Fibroblast of the conjunctiva (primary cell): Measurements from ENCODE around the gene BICC1.

Source experiments
- DNase-seq: peaks from one replicate; pipeline ENCODE4 v3.0.0-alpha.2; 2010; ENCODE audit warnings: low read depth

BICC1 gene

DNA sequence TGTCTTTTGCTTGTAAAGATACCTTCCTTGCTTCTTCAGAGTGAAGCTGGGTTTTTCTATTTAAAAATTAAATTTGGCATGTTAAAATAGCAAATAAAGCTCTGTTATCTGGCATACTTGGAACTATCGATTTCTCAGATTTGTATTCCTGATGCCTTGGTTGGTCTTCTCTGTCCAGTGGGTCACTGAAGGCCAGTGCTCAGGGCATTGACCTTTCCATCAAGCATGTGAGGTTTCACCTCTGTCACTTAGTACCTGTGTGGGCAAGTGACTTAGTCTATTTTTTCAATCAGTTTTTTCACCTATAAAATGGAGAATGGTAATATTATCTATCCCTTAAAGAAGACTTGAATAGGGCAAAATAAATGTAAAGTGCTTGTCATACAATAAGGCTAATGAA, 311.3 kb downstream of the BICC1 start:
- no peak for DNase-seq

DNA sequence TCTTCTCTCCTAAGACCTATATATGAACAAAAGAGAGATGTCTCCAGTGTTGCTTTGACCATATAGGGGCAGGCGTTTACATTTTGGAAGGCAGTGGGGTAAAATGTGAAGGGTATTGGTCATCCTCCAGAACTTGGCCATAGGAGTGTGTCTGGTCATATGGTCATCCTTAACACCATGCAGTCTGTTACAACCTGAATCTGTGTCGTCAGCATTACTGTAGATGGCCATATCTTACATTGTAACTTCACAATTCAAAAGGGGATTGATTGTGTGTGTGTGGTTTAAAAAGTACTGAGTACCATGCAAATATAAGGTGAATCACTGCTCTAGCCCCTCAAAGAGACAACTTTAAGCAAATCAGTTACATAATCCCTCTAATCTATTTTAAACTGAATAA, 311.7 kb downstream of the BICC1 start:
- no peak for DNase-seq

DNA sequence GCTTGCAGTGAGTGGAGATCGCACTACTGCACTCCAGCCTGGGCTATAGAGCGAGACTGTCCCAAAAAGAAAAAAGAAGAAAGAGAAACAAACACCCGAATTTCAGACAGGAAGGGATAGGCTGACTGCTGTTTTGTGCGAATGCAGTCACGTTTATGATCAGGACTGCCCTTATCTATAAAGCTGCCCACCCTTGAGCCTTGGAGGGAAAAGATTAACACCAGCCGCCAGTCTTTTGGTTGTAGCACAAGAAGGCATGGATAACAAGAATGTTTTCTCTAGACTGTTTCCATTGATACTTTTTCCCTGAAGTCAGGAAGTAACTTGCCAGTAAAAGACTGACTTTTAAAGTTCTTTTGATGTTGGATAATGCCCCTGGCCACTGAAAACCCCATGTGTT, 314.0 kb downstream of the BICC1 start:
- no peak for DNase-seq

DNA sequence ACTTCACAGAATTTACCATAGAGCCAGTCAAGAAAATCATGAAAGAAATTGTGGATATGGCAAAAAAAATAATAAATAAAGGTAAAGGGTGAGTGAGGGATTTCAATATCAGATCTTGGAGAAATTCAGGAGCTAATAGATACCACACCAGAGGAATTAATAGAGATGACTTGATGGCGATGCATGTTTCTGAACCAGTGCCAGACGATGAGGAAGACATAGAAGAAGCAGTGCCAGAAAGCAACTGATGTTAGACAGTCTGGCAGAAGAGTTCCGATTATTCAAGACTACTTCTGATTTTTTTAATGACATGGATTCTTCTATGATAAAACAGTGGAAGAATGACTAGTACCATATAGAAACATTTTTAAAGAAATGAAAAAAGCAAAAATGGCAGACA, 314.7 kb downstream of the BICC1 start:
- no peak for DNase-seq

DNA sequence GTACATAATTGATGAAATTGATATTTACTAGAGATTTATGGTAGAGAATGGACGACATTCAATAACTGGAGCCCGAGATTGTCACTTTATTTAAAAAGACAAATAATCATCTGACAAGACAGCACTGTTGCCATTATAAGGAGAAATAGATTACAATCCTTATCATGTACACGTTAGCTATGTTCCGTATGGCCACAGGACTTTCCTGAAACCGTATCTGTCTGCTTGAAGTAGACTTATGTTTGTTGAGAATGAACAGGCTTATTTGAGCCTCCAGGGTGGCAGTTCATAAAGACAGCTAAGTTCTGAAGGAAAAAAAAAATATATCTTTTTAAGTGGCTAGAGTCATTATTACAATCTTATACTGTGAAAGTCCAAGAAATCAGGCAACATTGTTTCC, 317.2 kb downstream of the BICC1 start:
- no peak for DNase-seq

DNA sequence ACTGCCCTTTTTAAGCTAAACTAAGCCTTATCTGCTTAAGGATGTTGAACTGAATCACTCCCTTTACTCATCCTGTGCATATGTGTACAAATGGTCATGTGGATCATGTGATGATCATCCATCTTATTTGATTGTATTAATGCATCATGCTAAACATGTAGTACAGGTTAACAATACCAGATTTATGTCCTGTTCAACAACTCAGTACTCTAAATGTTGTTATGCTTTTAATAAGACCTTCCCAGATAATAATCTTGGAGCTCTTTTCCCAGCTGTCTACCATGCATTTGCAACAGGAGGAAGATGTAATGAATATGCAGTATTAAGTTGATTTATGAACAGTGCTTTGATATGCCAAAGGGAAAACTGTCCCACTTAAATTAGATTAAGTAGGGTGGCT, 318.0 kb downstream of the BICC1 start:
- no peak for DNase-seq

- no peak for DNase-seq
Measured at GRCh38 chr10:58833771-58834561, 321.3 kb downstream of the BICC1 start.

DNA sequence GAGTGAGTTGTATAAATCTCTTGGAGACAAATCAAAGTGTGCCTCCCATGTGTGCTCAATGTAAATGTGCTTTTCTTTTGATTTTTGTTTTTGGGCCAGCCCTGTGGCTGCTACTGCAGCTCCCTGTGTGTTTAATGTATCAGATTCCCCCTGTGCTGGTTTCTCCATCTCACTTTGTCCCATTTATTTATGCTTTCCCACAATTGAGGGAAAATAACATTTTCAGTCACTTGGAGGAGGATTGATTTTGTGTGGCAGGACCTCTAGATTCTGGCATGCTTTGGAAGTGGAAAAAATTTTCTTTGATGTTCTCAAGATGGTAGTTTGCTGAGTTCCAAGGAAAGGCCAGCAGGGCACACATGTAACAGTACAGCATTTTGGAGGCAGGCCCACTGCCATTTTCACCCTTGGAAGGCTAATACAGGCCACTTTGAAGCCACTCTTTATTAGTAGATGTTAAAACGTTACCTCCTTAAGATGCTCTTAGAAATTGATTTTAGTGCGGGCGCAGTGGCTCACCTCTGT, 323.6 kb downstream of the BICC1 start:
- no peak for DNase-seq

DNA sequence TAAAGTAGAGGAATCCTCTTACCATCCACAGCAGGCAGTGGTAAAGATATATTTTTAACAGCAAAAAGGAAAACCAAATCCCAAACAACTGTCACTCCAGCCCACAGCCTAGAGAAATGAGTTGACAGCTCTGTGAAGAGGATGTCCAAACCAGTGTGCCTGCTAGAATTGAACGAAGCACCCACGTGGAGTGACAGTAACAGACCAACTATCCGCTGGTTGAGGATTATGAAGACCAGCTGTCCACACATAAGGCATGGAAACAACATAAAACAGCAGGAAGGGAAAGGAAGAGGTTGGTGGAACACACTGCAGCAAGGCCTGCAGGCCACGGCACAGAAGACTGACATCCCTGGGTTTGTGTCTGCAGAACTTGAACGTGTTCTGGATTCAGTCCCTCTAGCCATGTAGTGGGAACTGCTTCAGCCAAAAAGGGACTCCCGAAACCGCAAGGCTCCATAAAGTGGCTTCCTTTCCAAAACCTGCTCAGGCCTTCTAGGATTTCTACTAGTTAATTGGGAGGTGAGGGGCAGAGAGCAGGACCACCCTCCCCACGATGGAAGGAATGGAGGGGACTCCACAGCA, 324.4 kb downstream of the BICC1 start:
- no peak for DNase-seq

GRCh38 chr10:58837826-58838225, 325.2 kb downstream of the BICC1 start:
- DNase-seq, result no peak

DNA sequence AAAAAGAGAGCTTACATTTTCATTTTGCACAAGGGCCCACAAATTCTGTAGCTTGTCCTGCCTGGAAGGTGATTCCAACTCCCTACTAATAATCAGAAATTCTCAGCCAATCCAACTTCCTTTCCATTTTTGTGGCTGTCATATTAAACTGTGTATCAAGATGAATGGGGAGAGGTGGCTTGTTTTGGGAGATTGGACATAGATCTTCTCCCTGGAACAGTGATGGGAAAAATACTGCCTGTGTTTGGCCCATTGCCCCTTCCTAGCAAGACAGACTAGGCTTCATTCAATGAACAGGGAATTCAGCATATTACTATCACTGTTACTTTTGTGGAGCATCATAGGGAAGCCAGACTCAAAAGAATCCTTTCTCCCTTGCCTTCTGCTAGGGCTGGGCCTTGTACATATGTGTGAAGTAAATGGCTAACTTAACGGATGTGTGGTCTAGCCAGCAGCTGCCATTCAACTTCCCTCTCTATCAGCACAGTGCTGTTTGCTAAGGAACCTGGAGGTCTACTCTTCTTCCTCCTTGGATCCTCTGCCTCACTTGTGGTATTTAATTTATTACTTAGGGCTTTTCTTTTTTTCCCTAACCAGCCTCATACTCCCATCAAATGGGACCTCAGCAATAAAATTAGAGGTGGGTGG, 326.0 kb downstream of the BICC1 start:
- DNase-seq, result no peak

- DNase-seq, result no peak
Measured at GRCh38 chr10:58839771-58840170, 327.1 kb downstream of the BICC1 start.

GRCh38 chr10:58840840-58841435, 328.3 kb downstream of the BICC1 start:
- DNase-seq, result no peak

GRCh38 chr10:58842860-58843376, 330.2 kb downstream of the BICC1 start:
- DNase-seq, result no peak

DNA sequence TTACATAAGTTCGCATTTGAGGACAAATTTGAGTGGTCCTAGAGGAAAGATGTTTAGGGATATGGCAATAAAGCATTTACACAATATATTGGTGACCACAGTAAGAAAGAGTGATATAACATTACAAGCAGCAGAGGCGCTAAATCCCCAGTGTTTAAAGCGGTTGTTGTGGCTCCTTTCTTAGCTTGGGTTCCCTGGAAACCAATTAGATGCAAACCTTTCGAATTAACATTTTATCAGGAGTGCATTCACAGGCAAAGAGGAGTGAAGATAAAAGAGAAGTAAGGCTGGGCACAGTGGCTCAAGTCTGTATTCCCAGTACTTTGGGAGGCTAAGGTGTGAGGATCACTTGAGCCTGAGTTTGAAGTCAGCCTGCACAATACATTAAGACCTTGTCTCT, 331.1 kb downstream of the BICC1 start:
- no peak for DNase-seq

DNA sequence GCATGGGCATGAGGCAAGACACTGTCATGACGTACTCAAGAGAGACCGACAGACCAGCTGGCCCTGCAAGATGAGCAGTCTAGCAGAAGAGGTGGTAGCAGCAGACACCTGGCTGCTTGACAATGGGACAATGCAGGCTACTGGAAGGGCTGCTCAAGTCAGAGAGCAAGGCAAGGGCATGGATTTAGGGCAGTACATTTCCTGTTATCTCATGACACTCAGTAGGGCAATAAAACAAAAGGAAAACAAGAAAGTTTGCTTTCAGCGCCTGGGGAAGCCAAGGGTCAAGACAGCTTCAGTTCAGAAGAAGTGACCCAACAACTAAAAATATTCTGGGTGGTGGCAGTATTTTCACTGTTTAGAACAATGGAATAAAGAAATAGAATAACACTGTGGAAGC, 332.0 kb downstream of the BICC1 start:
- no peak for DNase-seq

DNA sequence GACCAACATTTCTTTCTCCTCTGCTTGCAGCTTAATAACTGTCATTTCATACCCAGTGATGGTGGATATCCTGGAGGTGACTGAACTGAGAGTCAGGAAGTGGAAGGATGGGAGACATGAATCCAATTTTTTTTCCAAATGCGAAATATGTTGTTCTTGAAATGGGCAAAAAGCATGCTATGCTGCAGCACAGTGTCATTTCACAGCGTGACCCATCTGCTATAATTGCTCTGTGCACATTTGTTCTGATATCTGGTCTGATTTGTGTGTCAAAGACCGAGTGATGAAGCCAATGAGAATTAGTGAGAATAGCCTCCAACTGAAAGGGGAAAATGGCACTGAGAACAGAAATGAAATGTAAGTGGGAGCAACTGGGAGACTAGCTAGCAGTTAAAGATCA, 334.2 kb downstream of the BICC1 start:
- DNase-seq, result no peak

- no peak for DNase-seq
Measured at GRCh38 chr10:58851606-58852005, 338.9 kb downstream of the BICC1 start.

GRCh38 chr10:58853668-58854067, 341.0 kb downstream of the BICC1 start:
- DNase-seq, result no peak

DNA sequence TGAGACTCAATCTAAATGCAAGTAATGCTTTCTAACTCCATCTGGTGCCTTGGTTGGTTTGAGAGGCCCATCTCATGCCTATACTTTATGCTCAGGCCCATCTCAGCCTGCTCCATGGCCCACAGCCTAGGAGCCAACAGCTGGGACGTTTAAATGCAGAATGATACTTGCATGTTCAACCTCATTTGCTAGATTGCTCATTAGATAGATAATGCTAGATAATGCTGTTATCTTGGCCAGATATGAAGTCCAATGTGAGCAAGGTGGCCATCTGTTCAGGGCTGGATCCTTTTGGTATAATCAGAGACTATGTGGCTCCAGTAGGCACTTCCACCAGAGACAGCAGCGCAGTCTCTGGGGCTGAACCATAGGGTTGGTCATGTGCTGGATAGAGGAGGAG, 342.1 kb downstream of the BICC1 start:
- no peak for DNase-seq

DNA sequence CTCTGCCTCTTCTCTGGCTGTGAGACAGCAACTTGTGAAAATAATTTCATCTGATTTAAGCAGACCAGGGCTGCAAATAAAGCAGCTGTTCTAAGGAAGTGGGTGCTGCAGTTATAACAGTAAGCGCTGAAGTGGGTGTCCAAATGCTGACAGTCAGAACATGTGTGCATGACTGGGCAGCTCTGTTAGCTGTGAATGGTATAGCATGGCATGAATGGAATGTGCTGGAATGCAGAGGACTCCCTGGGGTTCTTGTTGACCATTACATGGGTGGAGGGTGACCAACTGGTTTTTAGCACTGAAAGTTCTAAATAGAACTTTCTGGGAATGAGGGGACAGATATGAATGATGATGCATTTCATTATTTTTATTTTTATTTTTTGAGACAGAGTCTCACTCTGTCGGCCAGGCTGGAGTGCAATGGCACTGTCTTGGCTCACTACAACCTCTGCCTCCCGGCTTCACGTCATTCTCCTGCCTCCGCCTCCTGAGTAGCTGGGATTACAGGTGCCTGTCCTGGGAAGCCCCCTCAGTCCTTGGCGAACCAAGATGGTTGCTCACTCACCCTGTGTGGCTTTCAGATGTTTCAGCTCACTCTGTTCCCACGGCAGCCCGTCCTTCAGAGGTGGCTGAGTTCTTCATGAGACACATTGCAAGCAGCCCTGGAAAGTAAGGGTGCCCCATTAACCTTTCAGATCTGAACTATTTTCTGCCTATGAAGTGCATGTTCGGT, 344.0 kb downstream of the BICC1 start:
- DNase-seq, result peak; percentile 93

DNA sequence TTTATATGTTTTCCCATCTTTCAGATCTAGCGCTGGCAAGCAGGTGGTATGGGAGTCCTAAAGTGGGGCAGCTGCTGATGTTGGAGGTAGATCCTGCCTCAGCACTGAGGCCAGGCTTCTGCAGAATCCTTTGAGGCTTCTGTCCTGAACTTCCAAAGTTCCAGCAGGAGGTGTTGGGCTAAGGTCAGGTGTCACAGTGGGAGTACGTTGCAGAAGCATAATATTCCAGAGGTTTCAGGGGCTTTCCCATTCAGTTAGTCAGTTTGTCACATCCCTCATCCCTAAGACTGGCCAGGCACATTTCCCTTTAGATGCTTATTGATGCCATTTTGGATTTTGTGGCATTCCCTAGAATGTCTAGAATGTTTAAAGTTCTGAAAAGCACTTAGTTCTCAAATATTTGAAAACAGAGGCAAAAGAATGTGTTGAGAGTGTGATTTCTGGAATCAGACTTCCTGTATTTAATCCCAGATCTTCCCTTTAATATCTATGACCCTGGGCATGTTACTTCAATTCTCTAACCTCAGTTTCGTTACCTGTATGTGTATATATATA, 344.7 kb downstream of the BICC1 start:
- no peak for DNase-seq
